ENCODE results near the gene ARSB.

GRCh38 chr5:79020861-79021561, 35.9 kb upstream of the ARSB start:
- TF ChIP-seq POLR2A (IDR thresholded peaks at IDR 0.05) (no peak), CTCF (IDR thresholded peaks at IDR 0.05) (peak; percentile 43 to 74 (median 47))
